Measurements from ENCODE around the gene HLA-DQB1.

Gene HLA-DQB1

DNA sequence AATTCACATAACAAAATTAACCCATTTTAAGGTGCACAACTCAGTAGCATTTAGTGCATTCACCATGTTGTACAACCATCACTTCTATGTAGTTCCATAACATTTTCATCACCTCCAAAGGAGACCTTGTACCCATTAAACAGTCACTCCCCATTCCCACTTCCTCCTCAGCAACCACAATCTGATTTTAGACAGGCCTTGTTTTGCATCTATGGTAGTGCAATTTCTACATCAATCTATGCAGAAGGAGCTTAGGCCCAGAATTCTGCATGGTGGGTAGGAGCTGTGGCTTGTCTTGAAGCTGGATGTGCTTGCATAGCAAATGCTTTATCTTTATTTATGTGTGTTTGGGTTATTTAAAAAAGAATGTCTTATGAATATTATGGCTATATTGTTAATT, 42.8 kb downstream of the HLA-DQB1 start:
- DNase-seq, result no peak

DNA sequence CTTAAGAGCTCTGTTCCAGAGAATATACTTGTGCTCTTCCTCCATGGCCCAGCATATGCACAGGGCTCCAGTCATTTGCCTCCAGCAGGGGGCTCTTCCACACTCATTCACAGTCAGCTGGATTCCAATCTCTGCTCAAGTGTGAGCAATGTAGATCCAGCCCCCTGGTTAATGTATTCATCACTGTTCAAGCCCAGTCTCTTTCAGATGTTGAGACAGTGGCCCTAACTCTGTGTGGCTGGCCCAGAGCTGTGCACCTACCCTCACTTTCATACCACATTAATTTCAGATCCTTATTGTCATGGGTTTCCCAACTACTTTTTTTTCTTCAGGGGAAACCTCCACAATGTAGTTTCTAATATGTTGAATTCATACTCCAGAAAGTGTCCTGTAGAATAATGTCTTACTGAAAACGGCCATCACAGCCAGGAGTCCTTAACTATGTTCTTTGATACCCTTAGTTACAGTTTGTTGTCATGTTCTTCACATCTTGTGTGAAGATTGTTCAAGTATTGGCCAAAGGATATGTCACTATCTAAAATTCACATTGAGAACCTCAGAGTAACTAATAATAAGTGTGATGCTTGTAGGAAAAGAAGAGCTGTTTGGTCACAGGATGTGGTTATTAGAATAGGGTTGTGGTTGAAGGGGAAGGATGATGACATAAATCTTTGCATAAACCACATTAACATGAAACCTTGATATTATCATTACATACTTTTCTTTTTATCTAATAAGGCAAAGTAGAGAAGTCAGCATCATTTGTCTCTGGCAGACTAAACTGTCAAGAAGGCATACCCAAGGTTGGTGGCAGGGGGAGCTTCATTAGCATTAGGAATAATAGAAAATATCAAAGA, 43.7 kb downstream of the HLA-DQB1 start:
- peak in 1 of 2 experiments; percentile 0 for DNase-seq

DNA sequence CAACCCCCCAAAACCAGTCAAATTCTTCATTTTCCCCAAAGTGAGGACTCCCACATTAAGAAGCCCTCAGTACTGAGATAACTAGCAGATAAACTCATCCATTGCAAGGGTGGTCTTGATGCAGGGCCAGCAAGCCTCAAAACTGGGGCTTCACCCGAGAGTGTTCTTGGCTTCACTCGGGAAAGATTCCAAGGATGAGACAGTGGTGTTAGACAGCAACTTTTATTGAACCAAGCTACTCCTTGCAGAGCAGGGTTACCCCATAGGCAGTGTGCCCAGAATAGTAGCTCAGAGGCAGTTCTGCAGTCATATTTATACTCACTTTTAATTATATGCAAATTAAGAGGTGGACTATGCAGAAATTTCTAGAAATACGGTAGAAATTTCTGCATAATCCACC, 45.1 kb downstream of the HLA-DQB1 start:
- no peak for DNase-seq

DNA sequence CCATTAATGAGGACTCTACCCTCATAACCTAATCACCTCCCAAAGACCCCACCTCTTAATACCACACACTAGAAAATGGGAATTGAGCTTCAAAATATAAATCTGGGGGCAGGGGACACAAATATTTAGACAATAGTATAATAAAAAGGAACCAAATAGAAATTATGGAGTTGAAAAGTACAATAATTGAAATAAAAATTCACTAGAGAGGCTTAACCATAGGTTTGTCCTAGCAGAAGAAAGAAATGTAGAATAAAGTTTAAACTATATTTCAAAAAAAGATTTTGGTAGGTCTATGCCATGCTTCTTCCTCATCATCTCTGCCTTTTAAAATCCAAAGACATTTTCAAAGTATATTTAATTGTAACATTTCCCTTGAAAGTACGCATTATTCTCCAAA, 48.7 kb downstream of the HLA-DQB1 start:
- DNase-seq, result no peak

DNA sequence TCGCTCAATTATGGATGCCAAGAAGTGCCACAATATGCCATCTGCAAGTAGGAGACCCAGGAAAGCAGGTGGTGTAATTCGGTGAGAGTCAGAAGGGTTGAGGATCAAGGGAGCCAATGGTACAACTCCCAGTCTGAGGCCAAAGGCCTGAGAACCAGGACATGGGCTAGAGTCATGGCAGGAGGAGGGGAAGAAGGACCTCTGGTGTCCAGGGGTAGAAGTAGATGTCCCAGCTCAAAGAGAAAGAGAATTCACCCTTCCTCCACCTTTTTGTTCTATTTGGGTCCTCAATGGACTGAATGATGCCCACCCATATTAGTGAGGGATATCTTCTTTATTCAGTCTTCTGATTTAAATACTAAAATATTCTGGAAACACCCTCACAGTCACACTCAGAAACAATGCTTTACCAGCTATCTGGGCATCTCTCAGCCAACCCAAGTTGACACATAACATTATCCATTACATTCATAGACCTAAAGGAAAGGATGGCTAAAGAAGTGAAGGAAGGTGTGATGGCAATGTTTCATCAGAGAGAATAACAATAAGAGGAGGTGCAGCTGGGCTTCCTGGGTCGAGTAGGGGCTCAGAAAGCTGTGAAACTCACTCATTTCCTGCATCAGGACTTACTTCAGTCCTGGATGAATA, 50.4 kb downstream of the HLA-DQB1 start:
- no peak for DNase-seq

DNA sequence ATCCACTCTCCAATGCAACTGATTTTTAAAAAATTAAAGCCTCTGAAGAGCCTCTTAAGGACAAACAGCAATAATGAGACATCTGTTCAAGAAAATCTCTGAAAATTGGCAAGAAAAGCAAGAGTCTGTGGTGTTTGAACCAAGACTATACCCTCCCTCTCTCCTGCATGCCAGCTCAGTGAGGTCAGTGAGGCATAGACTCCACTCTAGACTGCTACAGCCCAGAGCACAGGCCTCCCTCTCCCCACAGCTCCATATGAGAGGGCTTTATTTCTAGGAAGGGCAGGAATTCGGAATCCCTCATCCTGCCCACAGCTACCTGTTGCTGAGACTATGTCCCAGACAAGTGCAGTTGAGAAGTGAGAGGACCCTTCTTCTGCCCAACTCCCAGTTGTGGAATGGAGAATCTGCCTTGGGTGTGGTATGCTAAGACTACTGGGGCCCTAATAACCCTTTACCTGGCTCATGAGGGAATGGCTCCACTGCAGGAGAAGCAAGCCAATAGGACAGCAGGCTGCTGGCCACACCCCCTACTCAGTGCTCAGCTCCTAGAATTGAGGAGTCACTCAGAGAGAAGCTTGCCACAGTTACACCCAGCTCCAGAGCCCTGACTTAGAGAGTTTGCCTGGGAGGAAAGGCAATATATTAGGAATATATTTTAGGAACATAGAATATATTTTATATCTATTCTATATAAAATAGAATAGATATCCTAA, 51.9 kb downstream of the HLA-DQB1 start:
- no peak for DNase-seq

DNA sequence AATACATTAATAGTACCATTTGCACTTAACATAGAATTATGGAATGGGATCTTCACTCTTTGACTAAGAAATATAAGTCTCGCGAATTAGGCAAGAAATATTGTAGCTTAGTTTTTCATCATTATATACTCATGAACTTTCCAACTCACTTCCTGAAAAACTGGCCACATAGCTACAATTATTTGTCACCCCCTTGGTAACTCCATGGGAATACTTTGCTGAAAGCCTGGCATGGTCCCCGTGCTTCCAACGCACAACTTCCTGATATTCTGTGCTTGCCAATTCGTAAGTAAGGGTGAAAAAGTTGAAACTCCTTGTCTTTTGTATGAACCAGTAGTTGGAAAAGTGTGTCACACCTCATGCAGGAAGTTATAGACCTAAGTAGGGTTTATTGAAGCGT, 53.0 kb downstream of the HLA-DQB1 start:
- DNase-seq, result no peak

DNA sequence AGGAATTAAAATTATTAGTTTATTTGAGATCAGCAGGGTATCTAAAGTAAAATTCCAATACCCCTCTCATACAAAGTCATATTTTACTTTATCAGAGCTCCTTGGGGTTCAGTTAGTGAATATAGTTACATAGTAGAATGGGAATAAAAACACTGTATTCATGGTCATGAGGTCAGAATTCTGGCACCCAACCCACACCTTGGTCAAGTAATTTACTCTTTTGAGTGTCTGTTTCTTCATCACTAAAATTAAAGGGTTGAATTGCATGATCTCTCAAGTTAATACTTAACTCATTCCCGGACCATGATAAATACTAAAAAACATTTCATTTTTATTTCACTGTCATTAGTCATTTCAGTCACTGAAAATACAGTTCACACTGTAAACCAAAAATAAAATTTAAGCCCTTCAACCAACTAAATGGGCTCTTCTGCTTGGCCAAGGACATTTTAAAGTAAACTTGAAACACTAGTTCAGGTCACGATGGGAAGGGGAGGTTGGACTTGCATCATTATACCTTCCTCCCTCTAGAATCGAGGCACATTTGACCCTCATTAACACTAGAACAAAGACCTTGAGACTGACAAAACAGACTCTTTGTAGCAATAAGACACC, 55.7 kb downstream of the HLA-DQB1 start:
- DNase-seq, result no peak

DNA sequence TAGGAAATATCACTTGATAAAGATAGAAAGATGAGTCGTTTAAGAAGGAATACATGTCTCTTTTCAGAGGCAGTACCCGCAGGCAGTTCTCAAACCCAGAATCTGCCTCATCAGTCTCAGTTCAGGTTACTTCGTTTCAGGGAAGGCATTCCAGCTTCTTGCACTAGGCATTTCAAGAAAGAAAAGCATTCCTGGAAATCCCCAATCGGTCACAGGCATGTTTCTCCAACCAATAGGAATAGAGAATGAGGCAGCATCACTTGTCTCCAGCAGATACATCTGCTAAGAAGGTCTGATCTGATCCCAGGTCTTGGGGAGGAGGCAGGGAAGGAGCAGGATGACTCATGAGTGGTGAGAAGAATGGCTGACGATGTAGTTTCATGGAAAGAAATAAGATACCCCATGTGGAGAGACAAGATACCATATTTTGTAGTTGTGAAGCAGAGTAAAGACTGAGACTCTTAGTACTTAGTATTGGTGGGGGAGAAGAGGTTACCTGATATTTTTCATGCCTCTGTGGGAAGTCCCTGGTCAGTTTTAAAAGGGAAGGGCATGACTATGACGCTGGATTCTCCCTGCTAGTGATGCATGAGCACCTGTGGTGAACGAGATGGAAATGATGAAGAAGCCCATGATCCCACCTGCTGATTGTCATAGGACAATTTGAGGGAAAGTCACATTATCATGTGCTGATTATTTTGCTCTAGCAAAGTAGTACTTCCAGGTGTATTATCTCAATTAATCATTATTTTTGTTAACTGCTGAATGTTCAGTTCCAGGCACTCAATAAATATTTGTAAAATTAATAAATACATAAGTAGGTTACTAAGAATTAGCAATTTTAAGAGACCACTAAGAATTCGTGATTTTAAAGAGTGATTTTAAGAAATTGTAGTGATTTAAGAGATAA, 56.5 kb downstream of the HLA-DQB1 start:
- peak in 1 of 2 experiments; percentile 4 for DNase-seq
